Measurements from ENCODE around the gene CPA4. TPM values are rescaled to one million over a fixed set of nuclear protein-coding genes. Genes with fewer than 3 reads are reported as not detected.
A peak's percentile ranks its signal among the peaks of the same experiment; 100 is the strongest.

CPA4 gene
- total and polyA plus RNA-seq, 2 of the 13 experiments (the other 11 are each of a cell fraction or from before 2014, with no cell fraction given), result 0.20 to 0.22 TPM

DNA sequence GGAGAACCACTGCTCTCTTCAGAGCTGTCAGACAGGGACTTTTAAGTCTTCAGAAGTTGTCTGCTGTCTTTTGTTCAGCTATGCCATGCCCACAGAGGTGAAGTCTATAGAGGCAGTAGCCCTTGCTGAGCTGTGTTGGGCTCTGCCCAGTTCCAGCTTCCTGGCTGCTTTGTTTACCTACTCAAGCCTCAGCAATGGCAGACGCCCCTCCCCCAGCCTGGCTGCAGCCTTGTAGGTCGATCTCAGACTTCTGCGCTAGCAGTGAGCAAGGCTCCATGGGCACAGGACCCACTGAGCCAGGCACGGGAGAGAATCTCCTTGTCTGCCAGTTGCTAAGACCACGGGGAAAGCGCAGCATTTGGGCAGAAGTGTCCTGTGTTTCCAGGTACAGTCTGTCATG, 38.4 kb upstream of the CPA4 start:
- H3K79me2 ChIP-seq (ENCODE audit: insufficient read depth, low read length), result no peaks in the 10 kb centered on the region
- H3K4me2 ChIP-seq (ENCODE audit: low read depth, low read length), result peak overlapping the region; percentile 63
- BruUV-seq (replicated peaks), result no TSS peak
- peak overlapping the region in 1 of 3 experiments; percentile 50; a peak in 2 of 6 replicates for H3K4me3 ChIP-seq (replicated peaks in 1 of 3; ENCODE audit: insufficient read depth in 1 of 3, low read depth in 2 of 3, low read length in 3 of 3)
- in situ Hi-C loops (cut with HindIII; ENCODE audit: extremely low pct_ligation_motif_present, low pct_unique_long_range_greater_than_20kb), result no loop called here
- H3K4me1 ChIP-seq (ENCODE audit: insufficient read depth, low read length), result peaks cover 8% of the 10 kb centered on the region; the same call in 1 of the 2 replicates
- no peaks in the 10 kb centered on the region for H3K36me3 ChIP-seq (replicated peaks in 1 of 2; ENCODE audit: control insufficient read depth in 1 of 2, insufficient read depth in 2 of 2, low read length in 2 of 2)
- H3K9me3 ChIP-seq (ENCODE audit: low read length), result no peaks in the 10 kb centered on the region
- H4K20me1 ChIP-seq (ENCODE audit: insufficient read depth, low read length), result no peaks in the 10 kb centered on the region
- H3K27me3 ChIP-seq (ENCODE audit: control insufficient read depth in 1 of 2, insufficient read depth in 2 of 2, low read length in 2 of 2), result no peaks in the 10 kb centered on the region
- DNase-seq (ENCODE audit: low spot score) (no peak), ATAC-seq (no peak; the same call in 2 of the 3 replicates), FAIRE-seq (no peak)
- H2AFZ ChIP-seq (ENCODE audit: low read length), result peak overlapping the region; percentile 54
- H3K27ac ChIP-seq (ENCODE audit: extremely low read length, insufficient read depth, low read length), result no peak overlapping the region
- WGBS (ENCODE audit: low lambda C conversion rate), result 61% methylated on average over 3 of the region's 6 CpGs
- no peak overlapping the region for H3K9ac ChIP-seq (ENCODE audit: insufficient read depth, low read depth, low read length)
- ChIA-PET POLR2A (interaction anchor here (0.6 kb wide), 1 partner anchor 507 kb away, joined by 3 read pairs; no protein-coding TSS in a partner anchor), CTCF (ENCODE audit: low intra/inter-chr PET ratio, low total read pairs) (no interaction called here)
- intact Hi-C loops (cut with micrococcal nuclease; ENCODE audit: unreplicated experiment), result no loop called here
- TF ChIP-seq FOXA3 (CRISPR knock-in tag; IDR thresholded peaks at IDR 0.05), result peak; percentile 52
- TF ChIP-seq ZNF280B (CRISPR knock-in tag; IDR thresholded peaks at IDR 0.05; ENCODE audit: borderline replicate concordance), result peak; percentile 44; the same call in 1 of the 2 replicates
- peak; percentile 44; the same call in 1 of the 2 replicates for TF ChIP-seq ZNF687 (CRISPR knock-in tag; IDR thresholded peaks at IDR 0.05)
- 0 out of 2 replicates have a peak, but pooled peaks have one; percentile 52 for TF ChIP-seq MTF2 (CRISPR knock-in tag; IDR thresholded peaks at IDR 0.05; ENCODE audit: borderline replicate concordance)
- TF ChIP-seq YY1 (IDR thresholded peaks at IDR 0.05; ENCODE audit: insufficient read depth, insufficient replicate concordance, low read depth, low read length), result peak; percentile 19
- no peak for TF ChIP-seq HMGXB4 (CRISPR knock-in tag; IDR thresholded peaks at IDR 0.05; ENCODE audit: borderline replicate concordance in 1 of 2, low read depth in 1 of 2)
- TF ChIP-seq, protein P1, sequence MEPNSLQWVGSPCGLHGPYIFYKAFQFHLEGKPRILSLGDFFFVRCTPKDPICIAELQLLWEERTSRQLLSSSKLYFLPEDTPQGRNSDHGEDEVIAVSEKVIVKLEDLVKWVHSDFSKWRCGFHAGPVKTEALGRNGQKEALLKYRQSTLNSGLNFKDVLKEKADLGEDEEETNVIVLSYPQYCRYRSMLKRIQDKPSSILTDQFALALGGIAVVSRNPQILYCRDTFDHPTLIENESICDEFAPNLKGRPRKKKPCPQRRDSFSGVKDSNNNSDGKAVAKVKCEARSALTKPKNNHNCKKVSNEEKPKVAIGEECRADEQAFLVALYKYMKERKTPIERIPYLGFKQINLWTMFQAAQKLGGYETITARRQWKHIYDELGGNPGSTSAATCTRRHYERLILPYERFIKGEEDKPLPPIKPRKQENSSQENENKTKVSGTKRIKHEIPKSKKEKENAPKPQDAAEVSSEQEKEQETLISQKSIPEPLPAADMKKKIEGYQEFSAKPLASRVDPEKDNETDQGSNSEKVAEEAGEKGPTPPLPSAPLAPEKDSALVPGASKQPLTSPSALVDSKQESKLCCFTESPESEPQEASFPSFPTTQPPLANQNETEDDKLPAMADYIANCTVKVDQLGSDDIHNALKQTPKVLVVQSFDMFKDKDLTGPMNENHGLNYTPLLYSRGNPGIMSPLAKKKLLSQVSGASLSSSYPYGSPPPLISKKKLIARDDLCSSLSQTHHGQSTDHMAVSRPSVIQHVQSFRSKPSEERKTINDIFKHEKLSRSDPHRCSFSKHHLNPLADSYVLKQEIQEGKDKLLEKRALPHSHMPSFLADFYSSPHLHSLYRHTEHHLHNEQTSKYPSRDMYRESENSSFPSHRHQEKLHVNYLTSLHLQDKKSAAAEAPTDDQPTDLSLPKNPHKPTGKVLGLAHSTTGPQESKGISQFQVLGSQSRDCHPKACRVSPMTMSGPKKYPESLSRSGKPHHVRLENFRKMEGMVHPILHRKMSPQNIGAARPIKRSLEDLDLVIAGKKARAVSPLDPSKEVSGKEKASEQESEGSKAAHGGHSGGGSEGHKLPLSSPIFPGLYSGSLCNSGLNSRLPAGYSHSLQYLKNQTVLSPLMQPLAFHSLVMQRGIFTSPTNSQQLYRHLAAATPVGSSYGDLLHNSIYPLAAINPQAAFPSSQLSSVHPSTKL (CRISPR knock-in tag; IDR thresholded peaks at IDR 0.05), result 0 out of 2 replicates have a peak, but pooled peaks have one; percentile 31
- TF ChIP-seq ZNF737 (CRISPR knock-in tag; IDR thresholded peaks at IDR 0.05; ENCODE audit: borderline replicate concordance), result no peak
